ENCODE data around the gene ARID3A.

ARID3A gene

GRCh38 chr19:1000591-1001537 lies 75.0 kb downstream of the ARID3A start:
- H3K36me3 ChIP-seq (ENCODE audit: low read length): no peaks in the 10 kb centered on the region
- H3K4me2 ChIP-seq (ENCODE audit: low read depth, low read length, poor library complexity, severe bottlenecking): no peak overlapping the region
- TF ChIP-seq EZH2phosphoT487 (conservative IDR thresholded peaks at IDR 0.05; ENCODE audit: low read length): no peak
- TF ChIP-seq, protein P1, sequence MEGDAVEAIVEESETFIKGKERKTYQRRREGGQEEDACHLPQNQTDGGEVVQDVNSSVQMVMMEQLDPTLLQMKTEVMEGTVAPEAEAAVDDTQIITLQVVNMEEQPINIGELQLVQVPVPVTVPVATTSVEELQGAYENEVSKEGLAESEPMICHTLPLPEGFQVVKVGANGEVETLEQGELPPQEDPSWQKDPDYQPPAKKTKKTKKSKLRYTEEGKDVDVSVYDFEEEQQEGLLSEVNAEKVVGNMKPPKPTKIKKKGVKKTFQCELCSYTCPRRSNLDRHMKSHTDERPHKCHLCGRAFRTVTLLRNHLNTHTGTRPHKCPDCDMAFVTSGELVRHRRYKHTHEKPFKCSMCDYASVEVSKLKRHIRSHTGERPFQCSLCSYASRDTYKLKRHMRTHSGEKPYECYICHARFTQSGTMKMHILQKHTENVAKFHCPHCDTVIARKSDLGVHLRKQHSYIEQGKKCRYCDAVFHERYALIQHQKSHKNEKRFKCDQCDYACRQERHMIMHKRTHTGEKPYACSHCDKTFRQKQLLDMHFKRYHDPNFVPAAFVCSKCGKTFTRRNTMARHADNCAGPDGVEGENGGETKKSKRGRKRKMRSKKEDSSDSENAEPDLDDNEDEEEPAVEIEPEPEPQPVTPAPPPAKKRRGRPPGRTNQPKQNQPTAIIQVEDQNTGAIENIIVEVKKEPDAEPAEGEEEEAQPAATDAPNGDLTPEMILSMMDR (IDR thresholded peaks at IDR 0.05; ENCODE audit: insufficient read depth, low read length, poor library complexity, severe bottlenecking): no peak
- no peaks in the 10 kb centered on the region for H3K27me3 ChIP-seq (ENCODE audit: low read length)
- H3K9me2 ChIP-seq (replicated peaks; ENCODE audit: insufficient read depth, low read length): no peaks in the 10 kb centered on the region
- no peaks in the 10 kb centered on the region for H3K9me3 ChIP-seq (ENCODE audit: insufficient read depth, low read length)
- H3K4me3 ChIP-seq (ENCODE audit: insufficient read depth, low read length, poor library complexity, severe bottlenecking): no peak overlapping the region
- peaks cover 4% of the 10 kb centered on the region; the same call in 1 of the 2 replicates for H3F3A ChIP-seq (ENCODE audit: insufficient read depth)
- no peaks in the 10 kb centered on the region for H4K20me1 ChIP-seq (ENCODE audit: low read depth, low read length)
- H2AFZ ChIP-seq (ENCODE audit: low read depth, low read length, severe bottlenecking): no peak overlapping the region
- H3K79me2 ChIP-seq (ENCODE audit: insufficient read depth, low read length): no peaks in the 10 kb centered on the region
- no peak overlapping the region for H3K9ac ChIP-seq (ENCODE audit: low read length)
- H3K27ac ChIP-seq (ENCODE audit: low read depth, low read length): no peak overlapping the region

GRCh38 chr19:1001538-1002166 lies 75.8 kb downstream of the ARID3A start:
- TF ChIP-seq, protein P1 (IDR thresholded peaks at IDR 0.05; ENCODE audit: insufficient read depth, low read length, poor library complexity, severe bottlenecking): peak; percentile 78
- no peak for TF ChIP-seq EZH2phosphoT487 (conservative IDR thresholded peaks at IDR 0.05; ENCODE audit: low read length)
- Histone ChIP-seq H3K9ac (ENCODE audit: low read length) (no peak overlapping the region), H3K9me3 (ENCODE audit: insufficient read depth, low read length) (no peaks in the 10 kb centered on the region), H2AFZ (ENCODE audit: low read depth, low read length, severe bottlenecking) (no peak overlapping the region), H3K79me2 (ENCODE audit: insufficient read depth, low read length) (no peaks in the 10 kb centered on the region), H3K36me3 (ENCODE audit: low read length) (no peaks in the 10 kb centered on the region), H3F3A (ENCODE audit: insufficient read depth) (peaks cover 8% of the 10 kb centered on the region), H3K4me2 (ENCODE audit: low read depth, low read length, poor library complexity, severe bottlenecking) (no peak overlapping the region), H3K9me2 (replicated peaks; ENCODE audit: insufficient read depth, low read length) (no peaks in the 10 kb centered on the region), H3K27me3 (ENCODE audit: low read length) (no peaks in the 10 kb centered on the region), H3K27ac (ENCODE audit: low read depth, low read length) (no peak overlapping the region), H4K20me1 (ENCODE audit: low read depth, low read length) (no peaks in the 10 kb centered on the region), H3K4me3 (ENCODE audit: insufficient read depth, low read length, poor library complexity, severe bottlenecking) (no peak overlapping the region)

DNA sequence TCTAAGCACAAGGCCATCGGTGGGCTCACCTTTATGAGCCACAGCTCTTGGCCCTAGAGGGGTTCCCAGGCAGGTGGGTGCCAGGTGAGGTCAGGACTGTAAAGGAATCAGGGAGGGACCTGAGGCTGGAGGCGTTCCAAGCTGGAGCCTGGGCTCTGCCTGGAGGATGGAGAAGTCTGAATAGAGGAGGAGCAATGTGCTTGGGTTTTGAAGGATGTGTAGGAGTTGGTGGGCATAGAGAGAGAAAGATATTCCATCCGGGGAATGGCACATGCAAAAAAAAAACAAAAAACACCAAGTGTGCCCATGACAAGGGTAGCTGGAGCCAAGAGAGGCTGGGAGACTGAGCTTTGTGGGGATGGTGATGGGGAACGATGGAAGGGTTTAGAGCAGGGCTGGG lies 76.8 kb downstream of the ARID3A start:
- no peaks in the 10 kb centered on the region for H3K79me2 ChIP-seq (ENCODE audit: insufficient read depth, low read length)

More for the DNA sequence above, 76.8 kb downstream of the ARID3A start:
- Histone ChIP-seq H3K36me3 (ENCODE audit: low read length) (no peaks in the 10 kb centered on the region), H3K9me2 (replicated peaks; ENCODE audit: insufficient read depth, low read length) (no peaks in the 10 kb centered on the region), H3F3A (ENCODE audit: insufficient read depth) (peaks cover 11% of the 10 kb centered on the region), H3K9me3 (ENCODE audit: insufficient read depth, low read length) (no peaks in the 10 kb centered on the region), H3K4me3 (ENCODE audit: insufficient read depth, low read length, poor library complexity, severe bottlenecking) (no peak overlapping the region), H3K27ac (ENCODE audit: low read depth, low read length) (no peak overlapping the region), H4K20me1 (ENCODE audit: low read depth, low read length) (no peaks in the 10 kb centered on the region), H3K9ac (ENCODE audit: low read length) (no peak overlapping the region), H2AFZ (ENCODE audit: low read depth, low read length, severe bottlenecking) (no peak overlapping the region), H3K27me3 (ENCODE audit: low read length) (no peaks in the 10 kb centered on the region), H3K4me2 (ENCODE audit: low read depth, low read length, poor library complexity, severe bottlenecking) (no peak overlapping the region)
- TF ChIP-seq EZH2phosphoT487 (conservative IDR thresholded peaks at IDR 0.05; ENCODE audit: low read length): no peak
- TF ChIP-seq, protein P1 (IDR thresholded peaks at IDR 0.05; ENCODE audit: insufficient read depth, low read length, poor library complexity, severe bottlenecking): no peak
